CD8-positive, alpha-beta memory T cell (primary cell): Measurements from ENCODE around the gene NR4A1. TPM values are rescaled to one million over a fixed set of nuclear protein-coding genes. Genes with fewer than 3 reads are reported as not detected.
A peak's percentile ranks its signal among the peaks of the same experiment; 100 is the strongest.

Experiments used
- CTCF ChIA-PET: fragments of 350-600 bp; sonication (Branson Sonifier 250); formaldehyde crosslinking; loops from one replicate; lab custom pipeline; 2021; ENCODE audit warnings: antibody characterized with exemption; lab: Charles Lee
- POLR2A ChIA-PET: fragments of 350-600 bp; sonication (Branson Sonifier 250); formaldehyde crosslinking; loops from one replicate; lab custom pipeline; 2021; ENCODE audit warnings: antibody characterized with exemption; lab: Charles Lee
- DNase-seq, 5 donors: peaks; one replicate each; pipeline versions ENCODE4 v3.0.0 to v3.0.0-alpha.2; 2020 to 2022; ENCODE audit warnings: mixed read lengths in 1 of 5
- H3K27ac ChIP-seq: one replicate; pipeline ENCODE4 v1.7.0; 2013; ENCODE audit warnings: low read depth, mild to moderate bottlenecking, low read length, moderate library complexity
- H3K27me3 ChIP-seq: 2 replicates; pipeline ENCODE4 v1.7.0; 2013; ENCODE audit warnings: low read length, mild to moderate bottlenecking; ENCODE audit not compliant: insufficient read depth, poor library complexity, severe bottlenecking
- H3K36me3 ChIP-seq: 2 replicates; pipeline ENCODE4 v1.7.0; 2013; ENCODE audit warnings: mild to moderate bottlenecking, low read length, moderate library complexity; ENCODE audit not compliant: insufficient read depth
- H3K4me1 ChIP-seq: 2 replicates; pipeline ENCODE4 v1.7.0; 2013; ENCODE audit warnings: mild to moderate bottlenecking, low read length, moderate library complexity; ENCODE audit not compliant: insufficient read depth
- H3K4me3 ChIP-seq: 2 replicates; pipeline ENCODE4 v1.7.0; 2013; ENCODE audit warnings: mild to moderate bottlenecking, low read length
- H3K9me3 ChIP-seq: 2 replicates; pipeline ENCODE4 v1.7.0; 2013; ENCODE audit warnings: mild to moderate bottlenecking, low read length
- H3K27ac Mint-ChIP-seq, 8 donors: one replicate each; pipeline ENCODE4 v1.8.0; 2020 to 2021; ENCODE audit warnings: mixed read lengths in 8 of 8, mild to moderate bottlenecking in 6 of 8, inconsistent platforms in 3 of 8, moderate library complexity in 3 of 8
- H3K27me3 Mint-ChIP-seq, 2 donors: one replicate each; pipeline ENCODE4 v1.8.0; 2020 to 2021; ENCODE audit warnings: mixed read lengths in 2 of 2, mild to moderate bottlenecking in 1 of 2, moderate library complexity in 1 of 2
- H3K36me3 Mint-ChIP-seq, 3 donors: one replicate each; pipeline ENCODE4 v1.8.0; 2020 to 2021; ENCODE audit warnings: mixed read lengths in 3 of 3, inconsistent platforms in 1 of 3, mild to moderate bottlenecking in 1 of 3
- H3K4me1 Mint-ChIP-seq, 3 donors: one replicate each; pipeline ENCODE4 v1.8.0; 2020 to 2021; ENCODE audit warnings: mixed read lengths in 3 of 3, inconsistent platforms in 1 of 3, mild to moderate bottlenecking in 1 of 3
- H3K4me3 Mint-ChIP-seq, 7 donors: one replicate each; pipeline ENCODE4 v1.8.0; 2020 to 2021; ENCODE audit warnings: mixed read lengths in 7 of 7, mild to moderate bottlenecking in 6 of 7, moderate library complexity in 4 of 7, inconsistent platforms in 2 of 7
- H3K9me3 Mint-ChIP-seq, 5 donors: one replicate each; pipeline ENCODE4 v1.8.0; 2020 to 2022; ENCODE audit warnings: mixed read lengths in 5 of 5, mild to moderate bottlenecking in 3 of 5, moderate library complexity in 2 of 5, inconsistent platforms in 1 of 5
- polyA plus RNA-seq: library from polyadenylated mRNA; unstranded; fragments of 300-500 nt; fragmentation: Illumina TruSeq; gene quantifications from one replicate; pipeline ENCODE4 v1.2.3, GENCODE V29; 2021
- total RNA-seq, 2 experiments: library from RNA; stranded (reverse); gene quantifications; one replicate each; pipeline ENCODE4 v1.2.3, GENCODE V29; 2021

Gene NR4A1
- total and polyA plus RNA-seq, 3 experiments from 2014 or later = 0.84 to 23.4 (median 20.4) TPM

GRCh38 chr12:52043386-52044212 lies 7.6 kb upstream of the NR4A1 start:
- Mint-ChIP-seq H3K36me3 (no peaks in the 10 kb centered on the region), H3K4me1 (peaks cover 10 to 19% (median 18%) of the 10 kb centered on the region in 3 donors), H3K27me3 (peaks cover 0 to 2% of the 10 kb centered on the region in 2 donors), H3K27ac (peak overlapping the region in 1 of 8 donors; percentile 29), H3K9me3 (no peaks in the 10 kb centered on the region), H3K4me3 (no peak overlapping the region)
- H3K27me3 ChIP-seq = no peaks in the 10 kb centered on the region
- H3K4me3 ChIP-seq = no peak overlapping the region
- H3K36me3 ChIP-seq = no peaks in the 10 kb centered on the region
- no peak for DNase-seq
- CTCF ChIA-PET = interaction anchor here (0.7 to 20.9 kb wide), 3 partner anchors 19 to 39 kb away, joined by 3 to 206 read pairs (median 3); partner anchors contain the start of gene ATG101
- POLR2A ChIA-PET = interaction anchor here (1.2 kb wide), 1 partner anchor 10 kb away, joined by 6 read pairs; no protein-coding TSS in a partner anchor
- H3K27ac ChIP-seq = no peak overlapping the region
- H3K4me1 ChIP-seq = peaks cover 17% of the 10 kb centered on the region
- no peaks in the 10 kb centered on the region for H3K9me3 ChIP-seq

- H3K4me3 ChIP-seq = no peak overlapping the region
- no peaks in the 10 kb centered on the region for H3K36me3 ChIP-seq
Measured at GRCh38 chr12:52044292-52044983, 6.8 kb upstream of the NR4A1 start.

DNA sequence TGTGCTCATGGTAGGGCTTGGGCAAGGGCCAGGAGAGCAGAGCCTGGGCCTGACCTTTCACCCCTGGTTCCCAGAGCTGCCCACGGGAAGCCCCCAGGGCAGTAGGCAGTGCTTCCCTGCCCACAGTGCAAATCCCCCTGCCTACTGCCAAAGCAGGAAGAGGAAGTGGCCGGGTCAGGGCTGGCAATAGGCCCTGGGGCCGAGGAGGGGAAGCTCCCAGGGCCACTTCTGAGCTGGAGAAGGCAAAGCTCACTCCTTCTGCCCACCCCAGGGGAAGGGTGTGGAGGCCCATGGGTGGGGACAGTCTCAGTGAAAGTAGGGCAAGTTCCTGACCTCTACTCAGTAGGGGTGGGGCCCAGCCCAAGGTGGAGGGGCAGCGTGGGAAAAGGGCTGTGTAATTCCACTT lies 5.4 kb upstream of the NR4A1 start:
- H3K36me3 Mint-ChIP-seq = no peaks in the 10 kb centered on the region
- H3K36me3 ChIP-seq = no peaks in the 10 kb centered on the region
- H3K4me3 ChIP-seq = no peak overlapping the region
- no peak overlapping the region for H3K27ac ChIP-seq
- H3K4me1 Mint-ChIP-seq = peaks cover 24 to 32% (median 26%) of the 10 kb centered on the region in 3 donors
- peaks cover 0 to 2% of the 10 kb centered on the region in 2 donors for H3K27me3 Mint-ChIP-seq
- no peaks in the 10 kb centered on the region for H3K9me3 ChIP-seq
- no peak overlapping the region for H3K27ac Mint-ChIP-seq
- H3K4me1 ChIP-seq = peaks cover 29% of the 10 kb centered on the region
- CTCF ChIA-PET = interaction anchor here (20.9 kb wide), 1 partner anchor 21 kb away, joined by 206 read pairs; no protein-coding TSS in a partner anchor
- no peak overlapping the region for H3K4me3 Mint-ChIP-seq
- no peaks in the 10 kb centered on the region for H3K9me3 Mint-ChIP-seq
- DNase-seq = no peak
- POLR2A ChIA-PET = no interaction called here
- H3K27me3 ChIP-seq = no peaks in the 10 kb centered on the region

More at GRCh38 chr12:52044292-52044983, 6.8 kb upstream of the NR4A1 start:
- peak overlapping the region in 1 of 7 donors; percentile 30 for H3K4me3 Mint-ChIP-seq
- H3K27ac Mint-ChIP-seq = peak overlapping the region in 2 of 8 donors; percentile 37 to 80
- peaks cover 0 to 2% of the 10 kb centered on the region in 2 donors for H3K27me3 Mint-ChIP-seq
- H3K36me3 Mint-ChIP-seq = no peaks in the 10 kb centered on the region
- no peak overlapping the region for H3K27ac ChIP-seq
- H3K4me1 Mint-ChIP-seq = peaks cover 14 to 23% (median 17%) of the 10 kb centered on the region in 3 donors
- H3K4me1 ChIP-seq = peaks cover 17% of the 10 kb centered on the region
- H3K9me3 Mint-ChIP-seq = no peaks in the 10 kb centered on the region
- no peak for DNase-seq
- ChIA-PET CTCF (interaction anchor here (1.0 to 20.9 kb wide), 2 partner anchors 20 to 38 kb away, joined by 3 to 206 read pairs; no protein-coding TSS in a partner anchor), POLR2A (interaction anchor here (1.2 kb wide), 1 partner anchor 10 kb away, joined by 6 read pairs; no protein-coding TSS in a partner anchor)
- H3K9me3 ChIP-seq = no peaks in the 10 kb centered on the region
- H3K27me3 ChIP-seq = no peaks in the 10 kb centered on the region

DNA sequence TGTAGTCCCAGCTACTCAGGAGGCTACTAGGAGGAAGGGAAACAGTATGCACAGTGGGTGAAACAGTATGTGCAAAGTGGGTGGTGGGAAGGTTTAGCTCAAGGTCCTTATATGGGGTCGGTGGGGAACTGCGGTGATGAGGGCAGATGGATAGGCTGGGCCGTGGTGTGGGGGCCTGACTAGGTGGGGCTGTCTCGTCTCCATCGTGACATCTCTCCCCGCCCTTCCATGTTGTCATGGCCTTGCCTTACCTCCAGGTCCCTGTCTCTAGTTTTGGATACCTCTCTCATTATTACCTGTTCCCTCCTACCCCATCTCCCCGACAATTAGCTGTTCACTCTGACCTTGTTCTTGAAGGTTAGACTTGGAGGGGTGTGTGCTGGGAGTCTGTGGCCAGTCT lies 4.4 kb upstream of the NR4A1 start:
- Histone ChIP-seq H3K36me3 (no peaks in the 10 kb centered on the region), H3K27ac (no peak overlapping the region), H3K4me3 (no peak overlapping the region), H3K4me1 (peaks cover 28% of the 10 kb centered on the region), H3K27me3 (no peaks in the 10 kb centered on the region), H3K9me3 (no peaks in the 10 kb centered on the region)
- DNase-seq = no peak
- Mint-ChIP-seq H3K36me3 (peaks cover 0 to 3% (median 0%) of the 10 kb centered on the region in 3 donors), H3K4me1 (peaks cover 23 to 36% (median 26%) of the 10 kb centered on the region in 3 donors), H3K27ac (no peak overlapping the region), H3K4me3 (no peak overlapping the region), H3K9me3 (no peaks in the 10 kb centered on the region), H3K27me3 (no peaks in the 10 kb centered on the region)
- ChIA-PET POLR2A (no interaction called here), CTCF (interaction anchor here (1.0 to 20.9 kb wide), 4 partner anchors 23 to 226 kb away, joined by 3 to 206 read pairs (median 4); no protein-coding TSS in a partner anchor)

DNA sequence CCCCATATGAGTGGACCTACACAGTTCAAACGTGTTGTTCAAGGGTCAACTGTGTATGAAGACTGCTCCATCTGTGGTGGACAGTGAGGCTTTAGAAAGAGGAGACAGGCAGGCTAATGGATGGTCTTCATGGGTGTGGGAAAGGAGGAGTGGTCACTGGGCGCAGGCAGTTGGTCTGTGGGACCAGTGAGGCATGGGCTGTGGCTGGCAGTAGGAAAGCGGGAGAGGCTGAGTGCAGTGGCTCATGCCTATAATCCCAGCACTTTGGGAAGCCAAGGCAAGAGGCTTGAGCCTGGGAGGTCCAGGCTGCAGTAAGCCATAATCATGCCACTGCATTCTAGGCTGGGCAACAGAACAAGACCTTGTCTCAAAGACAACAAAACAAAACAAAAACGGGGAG lies 2.0 kb upstream of the NR4A1 start:
- peaks cover 27% of the 10 kb centered on the region for H3K4me1 ChIP-seq
- H3K4me1 Mint-ChIP-seq = peaks cover 24 to 39% (median 28%) of the 10 kb centered on the region in 3 donors
- H3K27me3 ChIP-seq = no peaks in the 10 kb centered on the region
- peaks cover 0 to 2% of the 10 kb centered on the region in 2 donors for H3K27me3 Mint-ChIP-seq
- peak overlapping the region; percentile 64 to 99 (median 94) for H3K4me3 Mint-ChIP-seq
- CTCF ChIA-PET = interaction anchor here (20.9 kb wide), 1 partner anchor 25 kb away, joined by 206 read pairs; no protein-coding TSS in a partner anchor
- H3K9me3 Mint-ChIP-seq = no peaks in the 10 kb centered on the region
- peaks cover 0 to 3% (median 0%) of the 10 kb centered on the region in 3 donors for H3K36me3 Mint-ChIP-seq
- no peak overlapping the region for H3K4me3 ChIP-seq
- no peaks in the 10 kb centered on the region for H3K9me3 ChIP-seq
- peak overlapping the region; percentile 43 to 99 (median 88) for H3K27ac Mint-ChIP-seq
- DNase-seq = no peak
- H3K36me3 ChIP-seq = no peaks in the 10 kb centered on the region
- POLR2A ChIA-PET = interaction anchor here (0.6 kb wide), 1 partner anchor 21 kb away, joined by 3 read pairs; the partner anchor contains the start of gene ATG101
- H3K27ac ChIP-seq = no peak overlapping the region

- ChIA-PET CTCF (no interaction called here), POLR2A (no interaction called here)
- peaks cover 0 to 3% (median 0%) of the 10 kb centered on the region in 3 donors for H3K36me3 Mint-ChIP-seq
- peaks cover 27% of the 10 kb centered on the region for H3K4me1 ChIP-seq
- H3K4me1 Mint-ChIP-seq = peaks cover 24 to 39% (median 28%) of the 10 kb centered on the region in 3 donors
- peak overlapping the region; percentile 61 to 99 (median 94) for H3K4me3 Mint-ChIP-seq
- H3K27ac ChIP-seq = no peak overlapping the region
- no peaks in the 10 kb centered on the region for H3K9me3 Mint-ChIP-seq
- H3K4me3 ChIP-seq = no peak overlapping the region
- DNase-seq = no peak
- H3K27me3 Mint-ChIP-seq = peaks cover 0 to 2% of the 10 kb centered on the region in 2 donors
- no peaks in the 10 kb centered on the region for H3K27me3 ChIP-seq
- peak overlapping the region; percentile 43 to 99 (median 88) for H3K27ac Mint-ChIP-seq
- no peaks in the 10 kb centered on the region for H3K9me3 ChIP-seq
- H3K36me3 ChIP-seq = no peaks in the 10 kb centered on the region
Measured at GRCh38 chr12:52049688-52050087, 1.6 kb upstream of the NR4A1 start.

DNA sequence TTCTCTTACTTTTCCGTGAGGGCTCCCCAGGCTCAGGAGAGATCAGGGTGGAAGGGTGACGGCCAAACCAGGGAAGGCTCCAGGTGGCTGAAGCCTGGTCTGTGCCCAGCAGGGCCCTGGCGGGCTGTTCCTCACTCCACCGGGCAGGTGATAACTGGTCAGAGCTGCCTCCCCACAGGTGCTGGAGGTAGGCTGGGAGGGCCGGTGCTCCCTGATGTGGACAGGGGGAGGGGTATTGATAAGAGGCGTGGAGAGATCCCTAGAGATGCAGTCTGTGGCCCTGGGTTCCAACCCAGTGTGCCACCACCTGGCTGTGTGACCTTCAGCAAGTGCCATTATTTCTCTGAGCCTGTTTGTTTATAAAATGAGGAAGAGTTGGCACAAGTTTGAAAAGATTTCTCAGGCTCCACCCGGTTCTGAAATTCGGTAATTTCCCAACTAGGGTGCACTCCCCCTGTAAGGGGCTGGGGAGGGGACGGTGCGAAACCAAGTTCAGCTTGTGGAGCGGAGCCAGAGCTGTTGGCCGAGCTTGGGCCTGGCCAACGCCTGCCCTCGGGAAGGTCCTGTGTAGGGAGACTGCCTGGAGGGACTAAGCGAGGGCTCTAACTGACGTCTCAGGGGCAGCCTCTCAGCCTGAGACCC lies 1.0 kb upstream of the NR4A1 start:
- Mint-ChIP-seq H3K4me1 (peaks cover 24 to 39% (median 28%) of the 10 kb centered on the region in 3 donors), H3K36me3 (peaks cover 0 to 3% (median 0%) of the 10 kb centered on the region in 3 donors), H3K27me3 (peaks cover 0 to 2% of the 10 kb centered on the region in 2 donors), H3K4me3 (peak overlapping the region; percentile 79 to 99 (median 94)), H3K9me3 (no peaks in the 10 kb centered on the region), H3K27ac (peak overlapping the region; percentile 85 to 100 (median 89))
- peak overlapping the region; percentile 84 for H3K4me3 ChIP-seq
- DNase-seq = no peak
- peaks cover 27% of the 10 kb centered on the region for H3K4me1 ChIP-seq
- no peaks in the 10 kb centered on the region for H3K27me3 ChIP-seq
- CTCF ChIA-PET = interaction anchor here (1.7 to 3.0 kb wide), 4 partner anchors 12 to 25 kb away, joined by 5 to 33 read pairs (median 12); partner anchors contain the start of gene ATG101
- no peaks in the 10 kb centered on the region for H3K9me3 ChIP-seq
- no peaks in the 10 kb centered on the region for H3K36me3 ChIP-seq
- H3K27ac ChIP-seq = peak overlapping the region; percentile 81
- POLR2A ChIA-PET = interaction anchor here (0.9 to 1.9 kb wide), 7 partner anchors 9 to 27 kb away, joined by 4 to 20 read pairs (median 4); partner anchors contain the start of gene ATG101
